Spleen (tissue), 11 donors: ENCODE data around the gene PLEKHF1. TPM values are rescaled to one million over a fixed set of nuclear protein-coding genes. Genes with fewer than 3 reads are reported as not detected.

Experiments
- DNase-seq: peaks from one replicate; pipeline ENCODE4 v3.0.0-alpha.2; 2020
- H3K27ac ChIP-seq, 8 donors: fragments of 200-600 bp; sonication (generic) in 7 of 8; 1 replicate in 4 of 8; 2 replicates in 4 of 8; pipeline versions ENCODE4 v1.5.0 to v1.8.0; 2016 to 2021; ENCODE audit warnings: inconsistent platforms in 4 of 8, mild to moderate bottlenecking in 4 of 8, moderate library complexity in 1 of 8
- H3K27me3 ChIP-seq, 7 donors: fragments of 200-600 bp; sonication (generic) in 6 of 7; replicated peaks in 1 of 7; 1 replicate in 4 of 7; 2 replicates in 3 of 7; pipeline versions ENCODE4 v1.5.0 to v1.8.0; 2016 to 2021; ENCODE audit warnings: inconsistent platforms in 3 of 7, mild to moderate bottlenecking in 1 of 7
- H3K36me3 ChIP-seq, 6 donors: fragments of 200-600 bp; sonication (generic) in 5 of 6; 1 replicate in 4 of 6; 2 replicates in 2 of 6; pipeline versions ENCODE4 v1.5.0 to v1.8.0; 2016 to 2021; ENCODE audit warnings: inconsistent platforms in 2 of 6
- H3K4me1 ChIP-seq, 6 donors: fragments of 200-600 bp; sonication (generic) in 5 of 6; 1 replicate in 3 of 6; 2 replicates in 3 of 6; pipeline versions ENCODE4 v1.5.0 to v1.8.0; 2016 to 2021; ENCODE audit warnings: inconsistent platforms in 3 of 6
- H3K4me3 ChIP-seq, 8 donors: fragments of 200-600 bp; sonication (generic) in 7 of 8; 1 replicate in 4 of 8; 2 replicates in 4 of 8; pipeline versions ENCODE4 v1.5.0 to v1.8.0; 2016 to 2021; ENCODE audit warnings: inconsistent platforms in 4 of 8, mild to moderate bottlenecking in 4 of 8, moderate library complexity in 2 of 8
- H3K9me3 ChIP-seq, 8 donors: fragments of 200-600 bp; sonication (generic) in 7 of 8; 1 replicate in 4 of 8; 2 replicates in 4 of 8; pipeline versions ENCODE4 v1.5.0 to v1.8.0; 2016 to 2021; ENCODE audit warnings: inconsistent platforms in 4 of 8
- POLR2A ChIP-seq, 3 donors: fragments of 450-650 bp; IDR thresholded peaks; one replicate each; pipeline ENCODE4 v1.5.1; 2017; ENCODE audit warnings: antibody characterized with exemption in 3 of 3, mild to moderate bottlenecking in 1 of 3
- POLR2AphosphoS5 ChIP-seq, 3 donors: sonication (generic); formaldehyde crosslinking; IDR thresholded peaks; one replicate each; pipeline ENCODE4 v1.5.1; 2017; ENCODE audit warnings: antibody characterized with exemption in 3 of 3
- WGBS, 5 donors: extraction: QIAGEN DNeasy Blood & Tissue Kit in 3 of 5; methylation state at CpG; one replicate each; pipeline versions ENCODE4 v1.1.5 to v1.1.7; 2013 to 2018; 5-methylcytosine and 5-hydroxymethylcytosine counted together
- intact Hi-C: fragments of 100-400 bp; cut with DNase I; formaldehyde crosslinking; loops from one replicate; pipeline ENCODE4 v1.15.0; 2023; ENCODE audit warnings: low total_unique reads
- polyA plus RNA-seq, 3 donors: library from polyadenylated mRNA; stranded (reverse); fragments of 200-250 nt; gene quantifications; one replicate each; pipeline ENCODE4 v1.2.1, GENCODE V29; 2013
- total RNA-seq, 7 donors: library from RNA; depleted of rRNA in 3 of 7; stranded (reverse); fragments of >200 nt in 3 of 7; fragmentation: NEBNext Ultra II Directional in 4 of 7; extraction: Animal tissue kit (Norgen Biotek cat#: 25700) in 4 of 7; gene quantifications; one replicate each; pipeline versions ENCODE4 v1.1.0 to v1.2.1, GENCODE V29; 2016 to 2021
- TF ChIP-seq, protein P1 (sequence below), 11 experiments: fragments of 200-600 bp in 7 of 11; fragments of 450-650 bp in 4 of 11; sonication (generic) in 4 of 11; IDR thresholded peaks in 8 of 11; conservative IDR thresholded peaks in 3 of 11; 1 replicate in 7 of 11; 2 replicates in 4 of 11; pipeline versions ENCODE4 v1.4.0 to v1.8.0; 2016 to 2021; ENCODE audit warnings: antibody characterized with exemption in 11 of 11, inconsistent platforms in 4 of 11, mild to moderate bottlenecking in 1 of 11
- donor health status: healthy with polysubstance abuse.
- donor health status: DM: no; HTN: no; CAD: no; lungs with moderate emphysema.
- donor health status: DM: no; HTN: no; CAD: no.
- donor health status: Bipolar disorder and iron deficiency.
- donor health status: healthy.
- donor health status: DM: no; HTN: no; CAD: no.
- donor health status: DM: yes; HTN: yes; CAD: no.

Gene PLEKHF1
- total and polyA plus RNA-seq, 10 donors = 9.7 to 28.0 (median 18.2) TPM

DNA sequence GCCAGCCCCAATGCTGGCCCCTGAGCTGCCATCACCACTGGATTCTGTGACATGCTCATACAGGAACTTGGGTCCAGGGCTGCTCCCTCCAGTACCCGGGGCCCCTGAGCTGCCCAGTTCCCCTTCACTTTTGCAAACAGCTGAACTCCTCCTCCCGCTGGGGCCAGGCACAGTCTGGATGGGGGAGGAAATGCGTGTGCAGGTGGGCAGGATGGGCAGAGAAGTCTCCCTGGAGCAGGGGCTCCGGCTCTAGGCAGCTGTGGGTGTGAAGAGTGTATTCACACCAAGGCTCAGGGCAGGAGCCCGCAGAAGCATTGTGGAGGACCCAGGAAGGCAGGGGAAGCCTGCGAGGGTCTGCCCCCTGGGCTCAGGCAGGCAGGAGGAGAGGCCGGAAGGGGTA lies 46.8 kb upstream of the PLEKHF1 start:
- Histone ChIP-seq H3K27me3 (peaks cover 0 to 16% (median 0%) of the 10 kb centered on the region in 7 donors), H3K27ac (no peak overlapping the region), H3K36me3 (peaks cover 3 to 39% (median 37%) of the 10 kb centered on the region in 6 donors), H3K9me3 (no peaks in the 10 kb centered on the region), H3K4me1 (peaks cover under 1 to 34% (median 30%) of the 10 kb centered on the region in 6 donors), H3K4me3 (no peak overlapping the region)
- TF ChIP-seq POLR2AphosphoS5 (IDR thresholded peaks at IDR 0.05) (no peak), POLR2A (IDR thresholded peaks at IDR 0.05) (no peak)
- intact Hi-C loops = loop anchor here (10.0 kb wide), 1 partner anchor 46 kb away; the partner anchor contains the start of gene PLEKHF1
- peak; percentile 52 for DNase-seq
- 71 to 85% (median 81%) methylated on average over 4 to 7 of the region's 7 CpGs for WGBS, 5 donors

DNA sequence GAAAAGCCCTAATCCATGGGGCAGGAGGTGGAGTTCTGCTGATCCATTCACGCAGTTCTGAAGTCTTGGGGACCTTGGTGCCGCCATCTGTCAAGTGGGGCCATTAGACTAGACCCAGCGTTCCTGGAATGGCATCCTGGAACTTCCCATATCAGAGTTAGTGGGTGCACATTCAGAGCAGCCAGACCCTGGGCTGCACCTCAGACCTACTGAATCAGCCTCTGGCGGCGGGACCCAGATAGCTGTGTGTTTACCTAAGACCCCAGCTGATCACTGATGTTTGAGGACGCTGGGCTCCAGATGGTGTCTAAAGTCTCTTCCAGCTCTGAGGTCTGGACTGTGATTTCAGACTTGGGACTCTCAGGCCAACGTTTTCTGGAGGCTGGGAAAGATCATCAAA lies 46.4 kb upstream of the PLEKHF1 start:
- WGBS, 5 donors = 76 to 91% (median 81%) methylated on average over 7 of the region's 7 CpGs
- intact Hi-C loops = loop anchor here (10.0 kb wide), 1 partner anchor 46 kb away; the partner anchor contains the start of gene PLEKHF1
- H3K9me3 ChIP-seq = no peaks in the 10 kb centered on the region

DNA sequence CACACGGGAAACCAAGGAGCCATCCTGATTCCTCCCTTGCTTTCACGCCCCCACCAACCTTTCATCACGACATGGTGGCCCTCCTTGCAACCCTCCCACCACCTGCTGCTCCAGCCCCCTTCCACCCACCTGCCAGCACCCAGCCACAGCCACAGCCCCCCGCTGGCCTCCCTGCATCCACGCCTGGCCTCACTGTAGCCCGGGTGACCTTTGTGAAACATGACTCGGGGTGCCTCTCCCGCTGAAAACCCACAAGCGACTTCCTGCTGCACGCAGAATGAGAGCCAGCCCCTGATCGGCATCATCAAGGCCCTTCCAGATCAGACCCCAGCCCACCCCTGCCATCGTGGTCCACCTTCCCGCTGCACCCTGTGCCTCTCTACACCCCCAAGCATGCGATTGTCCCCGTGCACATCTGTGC lies 44.3 kb upstream of the PLEKHF1 start:
- WGBS, 5 donors = 21 to 47% (median 36%) methylated on average over 14 to 15 of the region's 15 CpGs
- H3K36me3 ChIP-seq = peaks cover 2 to 14% (median 12%) of the 10 kb centered on the region in 6 donors

More for the DNA sequence above, 46.4 kb upstream of the PLEKHF1 start:
- peak; percentile 61 for DNase-seq
- Histone ChIP-seq H3K36me3 (peaks cover 3 to 35% (median 33%) of the 10 kb centered on the region in 6 donors), H3K27me3 (peaks cover 0 to 16% (median 0%) of the 10 kb centered on the region in 7 donors), H3K27ac (no peak overlapping the region), H3K4me1 (peaks cover 5 to 38% (median 34%) of the 10 kb centered on the region in 6 donors), H3K4me3 (no peak overlapping the region)
- TF ChIP-seq POLR2A (IDR thresholded peaks at IDR 0.05) (no peak), POLR2AphosphoS5 (IDR thresholded peaks at IDR 0.05) (no peak)
- TF ChIP-seq, protein P1, sequence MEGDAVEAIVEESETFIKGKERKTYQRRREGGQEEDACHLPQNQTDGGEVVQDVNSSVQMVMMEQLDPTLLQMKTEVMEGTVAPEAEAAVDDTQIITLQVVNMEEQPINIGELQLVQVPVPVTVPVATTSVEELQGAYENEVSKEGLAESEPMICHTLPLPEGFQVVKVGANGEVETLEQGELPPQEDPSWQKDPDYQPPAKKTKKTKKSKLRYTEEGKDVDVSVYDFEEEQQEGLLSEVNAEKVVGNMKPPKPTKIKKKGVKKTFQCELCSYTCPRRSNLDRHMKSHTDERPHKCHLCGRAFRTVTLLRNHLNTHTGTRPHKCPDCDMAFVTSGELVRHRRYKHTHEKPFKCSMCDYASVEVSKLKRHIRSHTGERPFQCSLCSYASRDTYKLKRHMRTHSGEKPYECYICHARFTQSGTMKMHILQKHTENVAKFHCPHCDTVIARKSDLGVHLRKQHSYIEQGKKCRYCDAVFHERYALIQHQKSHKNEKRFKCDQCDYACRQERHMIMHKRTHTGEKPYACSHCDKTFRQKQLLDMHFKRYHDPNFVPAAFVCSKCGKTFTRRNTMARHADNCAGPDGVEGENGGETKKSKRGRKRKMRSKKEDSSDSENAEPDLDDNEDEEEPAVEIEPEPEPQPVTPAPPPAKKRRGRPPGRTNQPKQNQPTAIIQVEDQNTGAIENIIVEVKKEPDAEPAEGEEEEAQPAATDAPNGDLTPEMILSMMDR (IDR thresholded peaks at IDR 0.05 in 8 of 11, conservative IDR thresholded peaks at IDR 0.05 in 3 of 11) = no peak

DNA sequence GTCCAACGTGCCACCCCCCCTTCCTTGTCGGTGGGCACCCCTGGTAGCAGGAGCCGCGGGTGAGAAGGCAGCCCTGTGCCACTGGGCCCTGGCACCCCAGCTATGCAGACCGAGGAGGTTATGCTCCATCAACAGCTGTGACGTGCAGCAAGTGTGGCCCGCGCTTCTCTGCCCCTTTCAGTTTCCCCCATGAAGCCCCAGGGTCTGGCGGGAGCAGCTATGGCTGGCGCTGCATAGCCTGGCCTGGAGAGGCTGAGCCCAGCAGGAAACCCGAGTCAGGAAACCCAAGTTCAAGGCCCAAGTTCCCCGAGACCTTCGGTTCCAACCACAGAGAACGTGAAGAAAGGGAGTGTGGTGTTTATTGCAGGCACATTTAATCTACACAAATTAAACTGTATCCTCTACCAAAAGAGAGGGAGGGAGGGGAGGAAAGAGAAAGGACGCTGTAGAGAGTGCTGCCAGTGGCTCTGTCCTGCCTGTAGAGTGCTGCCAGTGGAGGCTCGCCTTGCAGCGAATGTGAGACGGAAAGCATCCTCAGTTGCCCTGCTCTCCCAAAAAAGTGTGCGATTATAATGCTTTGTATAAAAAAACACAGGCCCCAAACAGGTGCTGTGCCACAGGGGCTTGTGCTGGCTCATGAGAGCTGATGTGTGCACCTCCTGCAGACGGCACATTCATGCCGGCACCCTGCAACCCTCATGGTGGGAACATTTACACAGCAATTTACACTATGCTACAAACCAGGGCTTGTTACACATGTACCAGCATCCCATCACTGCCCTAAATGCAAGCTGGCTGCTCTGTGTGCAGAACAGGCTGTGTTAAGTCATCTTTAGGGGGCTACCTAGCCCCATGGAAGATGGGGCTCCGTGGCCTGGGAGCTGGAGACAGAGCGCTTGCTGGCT lies 42.8 kb upstream of the PLEKHF1 start:
- Histone ChIP-seq H3K36me3 (no peaks in the 10 kb centered on the region), H3K27me3 (peaks cover 0 to 16% (median 0%) of the 10 kb centered on the region in 7 donors), H3K9me3 (no peaks in the 10 kb centered on the region), H3K4me1 (peaks cover 9 to 57% (median 51%) of the 10 kb centered on the region in 6 donors), H3K4me3 (peak overlapping the region in 1 of 8 donors; percentile 41), H3K27ac (peak overlapping the region in 6 of 8 donors; percentile 12 to 75 (median 62))
- peak; percentile 78 for DNase-seq
- 41 to 49% (median 46%) methylated on average over 20 to 23 of the region's 23 CpGs for WGBS, 5 donors
- TF ChIP-seq, protein P1 (IDR thresholded peaks at IDR 0.05 in 8 of 11, conservative IDR thresholded peaks at IDR 0.05 in 3 of 11) = no peak
- TF ChIP-seq POLR2AphosphoS5 (IDR thresholded peaks at IDR 0.05) = peak in 2 of 3 donors; percentile 53 to 58
- intact Hi-C loops = no loop called here

More for the DNA sequence above, 44.3 kb upstream of the PLEKHF1 start:
- Histone ChIP-seq H3K27ac (peak overlapping the region in 1 of 8 donors; percentile 75), H3K27me3 (peaks cover 0 to 16% (median 0%) of the 10 kb centered on the region in 7 donors), H3K9me3 (no peaks in the 10 kb centered on the region), H3K4me3 (no peak overlapping the region), H3K4me1 (peaks cover 9 to 55% (median 48%) of the 10 kb centered on the region in 6 donors)
- intact Hi-C loops = no loop called here
- TF ChIP-seq POLR2A (IDR thresholded peaks at IDR 0.05) (no peak), POLR2AphosphoS5 (IDR thresholded peaks at IDR 0.05) (no peak)
- TF ChIP-seq, protein P1 (IDR thresholded peaks at IDR 0.05 in 8 of 11, conservative IDR thresholded peaks at IDR 0.05 in 3 of 11) = no peak
- peak; percentile 67 for DNase-seq
